Stimulated activated CD4-positive, alpha-beta T cell treated with anti-CD3 and anti-CD28 coated beads, Interleukin-4, amount 100 ng/mL, for 1 hour (primary cell): ENCODE results near the gene NFIA.

Experiments used
- DNase-seq: peaks from one replicate; pipeline ENCODE4 v3.0.0-alpha.2; 2020

The NFIA gene

DNA sequence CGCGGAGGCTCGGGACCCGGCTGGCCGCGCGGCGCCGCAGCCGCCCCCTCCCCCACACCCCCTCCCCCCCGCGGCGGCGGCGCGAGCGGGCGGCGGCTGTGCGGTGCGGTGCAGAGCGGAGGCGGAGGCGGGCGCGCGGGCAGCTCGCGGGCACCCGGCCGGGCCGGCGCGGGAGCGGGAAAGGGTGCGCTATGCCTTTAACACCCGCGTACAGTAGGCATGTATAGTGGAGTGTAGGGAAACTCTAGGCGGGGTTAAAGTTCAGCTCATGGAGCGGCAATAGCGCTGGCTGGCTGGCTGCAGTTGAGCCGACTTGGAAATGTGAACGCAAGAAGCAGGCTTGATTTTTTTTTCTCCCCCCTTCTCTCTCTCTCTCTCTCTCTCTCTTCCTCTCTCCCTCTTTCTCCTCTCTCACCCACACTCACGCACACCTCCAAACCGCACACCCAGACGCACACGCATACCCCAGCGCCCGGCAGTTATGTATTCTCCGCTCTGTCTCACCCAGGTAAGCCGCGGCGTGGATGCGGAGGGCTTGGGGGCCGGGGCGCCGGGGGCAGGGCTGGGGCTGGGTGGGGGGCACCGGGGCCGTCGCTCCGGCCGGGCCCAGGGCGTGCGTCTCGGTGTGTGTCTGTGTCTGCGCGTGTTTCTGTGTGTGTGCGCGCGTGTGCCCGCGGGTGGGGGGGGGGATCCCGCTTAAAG, at the start of gene NFIA:
Gene NFIA, plus strand, starts transcription at position 251 of the 702 bp plus-strand sequence.
- DNase-seq: peak; percentile 23

- DNase-seq: no peak
Measured at GRCh38 chr1:61035880-61036279, 46.5 kb upstream of the NFIA start.

GRCh38 chr1:61042466-61043009, 39.8 kb upstream of the NFIA start:
- no peak for DNase-seq

DNA sequence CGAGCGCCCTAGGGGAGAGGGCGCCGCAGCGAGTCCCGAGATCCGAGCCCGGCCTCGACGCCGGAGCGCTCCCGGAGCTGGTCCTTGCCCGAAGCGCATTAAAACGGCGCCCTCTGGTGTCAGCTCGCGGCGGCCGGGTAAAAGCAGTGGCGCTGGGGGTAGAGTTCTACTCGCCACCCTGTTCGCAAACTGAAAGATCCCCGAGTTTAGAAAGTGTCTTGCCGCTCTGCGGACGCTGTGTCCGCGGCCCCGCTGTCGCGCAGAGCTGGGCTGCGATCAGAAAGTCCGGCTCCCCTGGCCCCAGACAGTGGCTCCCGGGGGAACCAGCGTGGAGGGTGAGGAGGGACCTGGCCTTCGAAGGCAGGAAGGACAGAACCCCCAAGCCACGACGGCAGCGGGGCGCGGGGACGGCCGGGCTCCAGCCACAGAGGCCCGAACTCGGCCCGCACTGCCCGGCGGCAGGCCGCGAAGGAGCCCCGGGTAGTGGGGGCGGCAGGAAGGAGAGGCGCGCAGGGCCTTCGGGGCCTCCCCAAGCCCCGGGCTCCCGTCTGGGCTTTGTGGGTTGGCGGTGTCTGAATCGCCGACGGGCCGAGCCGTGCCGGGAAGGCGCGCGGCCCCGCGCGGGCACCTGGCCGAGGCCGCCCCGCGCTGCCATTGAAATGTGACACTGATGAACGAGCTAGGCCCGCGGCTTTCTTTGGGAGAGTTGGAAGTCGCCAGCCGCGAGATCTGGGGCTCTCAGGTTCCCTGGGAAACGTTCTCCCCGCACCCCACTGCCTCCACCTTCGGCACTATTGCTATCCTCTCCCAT, 39.1 kb upstream of the NFIA start:
- DNase-seq: peak; percentile 88

- DNase-seq: no peak
Measured at GRCh38 chr1:61046434-61046833, 35.9 kb upstream of the NFIA start.

DNA sequence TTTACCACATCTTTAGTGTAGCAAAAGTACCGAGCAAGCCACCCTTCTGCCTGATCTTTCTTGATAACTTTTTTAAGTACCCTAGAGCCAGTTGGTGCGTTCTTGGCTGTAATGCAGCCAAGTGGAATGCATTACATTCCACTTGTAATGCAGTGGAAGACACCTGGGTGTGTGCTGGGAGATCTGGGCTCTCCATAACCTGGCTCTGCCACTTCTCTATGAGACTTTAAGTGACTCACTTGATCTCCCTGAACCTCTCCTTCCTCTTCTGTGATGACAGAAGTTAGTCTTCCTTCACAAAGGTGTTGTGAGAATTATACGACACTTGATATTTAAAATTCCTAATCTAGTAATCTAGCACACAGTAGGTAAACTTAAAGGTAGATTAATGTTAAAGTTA, 35.3 kb upstream of the NFIA start:
- no peak for DNase-seq

- DNase-seq: peak; percentile 90
Measured at GRCh38 chr1:61049850-61050540, 32.4 kb upstream of the NFIA start.

GRCh38 chr1:61050541-61051442, 31.6 kb upstream of the NFIA start:
- no peak for DNase-seq

DNA sequence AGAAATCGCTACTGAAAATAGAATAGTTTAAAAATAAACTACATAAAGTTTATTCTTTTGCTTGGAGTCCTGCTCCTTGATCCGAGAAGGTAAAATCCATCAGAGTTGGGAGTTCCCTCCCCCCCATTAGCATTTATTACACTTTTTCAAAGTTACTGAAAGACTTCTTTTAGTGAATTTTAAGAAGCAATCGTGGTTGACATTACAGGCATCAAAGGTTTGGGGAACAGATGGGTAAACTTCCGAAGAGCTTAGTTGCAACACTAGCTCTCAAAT, 31.0 kb upstream of the NFIA start:
- no peak for DNase-seq

DNA sequence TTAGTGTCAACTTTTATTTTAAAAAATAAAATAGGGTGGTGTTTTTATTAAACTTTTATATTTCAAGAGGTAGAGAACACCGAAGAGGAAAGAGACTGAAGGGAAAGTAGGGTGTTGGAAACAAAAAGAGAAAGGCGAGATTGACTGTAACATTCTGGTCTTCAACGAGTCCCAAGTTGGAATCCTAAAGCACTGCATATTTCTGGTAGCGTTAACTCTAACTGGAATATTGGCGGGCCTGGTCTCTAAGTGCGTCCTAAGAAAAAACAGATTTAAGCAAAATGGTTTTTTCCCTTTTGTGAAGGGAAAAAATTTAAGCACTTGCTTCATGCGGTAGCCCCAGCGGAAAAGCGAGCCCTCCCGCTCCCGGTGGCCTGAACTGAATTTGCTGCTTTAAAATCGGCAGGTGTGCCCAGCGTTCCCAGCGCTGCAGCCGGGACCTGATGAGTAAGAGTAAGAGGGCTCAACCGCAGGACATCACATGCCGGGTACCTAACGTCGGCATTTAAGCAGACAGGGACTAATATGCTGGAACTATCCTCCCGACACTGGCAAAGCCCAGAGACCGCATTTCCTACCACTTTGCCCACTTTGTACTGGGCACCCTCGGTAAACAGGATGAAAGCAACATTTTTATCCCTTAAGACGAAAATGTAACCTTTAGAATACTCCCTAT, 30.5 kb upstream of the NFIA start:
- no peak for DNase-seq

DNA sequence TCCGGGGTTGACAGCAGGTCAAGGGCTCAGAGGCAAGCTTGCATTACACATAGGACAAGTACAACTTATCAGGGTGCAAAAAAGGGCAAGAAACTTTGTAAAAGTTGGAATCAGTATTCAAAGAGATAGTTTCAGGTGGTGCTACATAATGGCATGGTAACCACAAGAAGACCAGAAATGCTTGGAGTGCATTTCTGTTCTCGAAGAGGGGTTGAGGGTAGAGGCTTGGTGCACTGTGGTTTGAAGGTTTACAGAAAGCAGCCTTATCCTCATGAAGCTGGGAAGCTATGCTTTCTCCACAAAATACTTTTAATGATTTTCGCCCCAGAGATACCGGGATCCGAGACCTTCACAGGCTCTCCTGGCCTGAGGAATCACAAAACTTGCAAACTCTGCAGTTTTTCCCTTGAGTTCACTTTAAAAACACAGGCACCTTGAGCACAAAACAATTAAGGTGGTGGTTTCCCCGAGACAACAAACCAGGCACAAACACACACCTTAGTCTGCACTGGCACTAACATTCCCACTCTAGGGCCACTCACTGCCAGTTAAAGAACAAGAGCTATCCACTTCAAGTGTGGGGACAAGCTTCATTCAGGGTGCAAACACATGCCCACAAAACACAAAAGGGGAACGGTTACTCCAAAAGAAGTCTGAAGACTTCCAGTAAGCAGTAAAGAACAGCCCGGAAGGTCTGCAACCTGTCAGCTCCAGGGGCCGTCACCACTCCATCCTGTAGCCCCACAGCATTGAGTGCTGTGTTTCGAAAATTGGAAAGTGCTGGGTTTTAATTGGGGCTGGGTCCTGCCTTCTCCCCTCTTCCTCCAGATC, 29.8 kb upstream of the NFIA start:
- DNase-seq: no peak

- no peak for DNase-seq
Measured at GRCh38 chr1:61053226-61053711, 29.1 kb upstream of the NFIA start.

DNA sequence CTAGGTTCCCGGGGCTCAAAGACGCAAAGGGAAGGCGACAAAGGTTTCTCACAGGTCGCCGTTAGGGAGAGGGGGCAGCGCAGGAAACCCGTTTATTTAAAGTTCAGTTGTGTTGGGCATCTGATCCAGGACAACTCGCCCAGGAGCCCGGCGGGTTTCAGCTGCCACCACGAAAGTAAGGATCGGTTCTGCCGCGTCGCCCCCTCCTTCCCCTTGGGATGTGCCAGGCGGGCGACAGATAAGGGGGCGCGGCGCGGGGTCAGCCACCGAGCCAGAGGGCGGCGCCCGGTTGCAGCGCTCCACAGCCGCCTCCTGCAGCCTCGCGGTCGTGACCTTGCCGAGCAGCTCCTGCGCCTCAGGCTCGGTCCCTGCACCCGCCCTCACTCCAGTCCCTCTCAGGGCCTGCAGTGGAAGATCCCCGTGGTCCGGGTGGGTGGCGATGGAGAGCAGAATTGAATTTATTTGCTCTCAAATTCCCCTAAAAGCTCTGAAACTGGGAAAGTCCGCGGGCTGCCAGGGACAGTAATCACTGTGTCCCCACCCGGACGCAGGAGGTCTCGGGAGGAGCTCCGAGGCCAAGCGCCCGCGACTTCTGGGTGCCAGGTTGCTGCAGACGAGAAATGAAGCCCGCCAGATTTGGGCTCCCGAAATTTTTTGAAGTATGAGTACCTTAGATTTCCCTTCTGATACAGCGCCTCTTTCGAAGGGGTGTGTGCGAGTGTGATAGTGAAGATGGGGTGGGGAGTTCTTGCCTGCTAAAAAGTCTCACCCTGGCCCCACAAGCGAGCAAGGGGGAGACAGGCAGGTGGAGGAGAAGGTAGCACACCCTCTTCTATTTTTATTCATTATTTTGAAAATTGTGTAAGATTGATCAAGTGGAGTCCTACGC, 28.4 kb upstream of the NFIA start:
- DNase-seq: no peak

DNA sequence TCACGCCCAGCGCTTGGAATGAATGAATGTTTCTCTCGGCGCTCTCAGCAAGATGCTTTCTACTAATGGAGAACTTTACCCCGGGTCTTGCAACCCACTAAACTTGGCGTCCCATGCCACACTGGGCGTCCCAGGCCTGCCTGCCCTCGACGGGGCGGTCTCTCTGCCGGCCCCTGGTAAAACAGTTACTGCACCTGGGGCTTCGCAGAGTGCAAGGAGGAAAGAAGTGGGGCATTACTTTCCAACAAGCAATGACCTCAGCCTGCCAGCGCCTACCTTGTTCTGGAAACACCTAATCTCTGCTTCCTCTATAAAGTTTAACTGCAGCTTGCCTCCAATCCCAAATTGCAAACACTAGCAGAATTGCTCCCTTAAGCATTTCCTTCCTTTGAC, 27.8 kb upstream of the NFIA start:
- no peak for DNase-seq

DNA sequence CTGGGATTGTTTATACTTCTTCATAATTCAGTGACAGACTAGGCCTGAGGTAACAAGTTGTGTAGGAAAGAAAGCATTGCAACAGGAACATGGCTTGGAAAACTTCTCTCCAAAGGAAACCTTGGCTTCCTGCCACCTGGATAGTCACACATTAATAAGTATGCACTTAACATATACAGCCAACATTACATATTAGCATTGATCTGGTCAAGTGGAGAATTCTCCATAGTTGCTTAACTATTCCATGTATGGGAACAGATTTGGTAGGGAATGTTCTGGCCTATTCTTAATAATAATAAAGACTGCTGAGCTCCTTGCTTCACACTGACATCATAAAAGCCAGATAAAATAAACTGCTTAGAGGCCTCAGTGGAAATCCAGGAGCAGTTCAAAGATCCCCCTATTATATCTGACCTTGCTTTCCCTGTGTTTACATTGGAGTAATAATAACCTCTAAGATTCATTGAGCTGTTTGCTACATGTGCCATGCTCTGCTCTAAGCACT, 27.2 kb upstream of the NFIA start:
- DNase-seq: no peak

GRCh38 chr1:61056196-61056572, 26.2 kb upstream of the NFIA start:
- DNase-seq: no peak

DNA sequence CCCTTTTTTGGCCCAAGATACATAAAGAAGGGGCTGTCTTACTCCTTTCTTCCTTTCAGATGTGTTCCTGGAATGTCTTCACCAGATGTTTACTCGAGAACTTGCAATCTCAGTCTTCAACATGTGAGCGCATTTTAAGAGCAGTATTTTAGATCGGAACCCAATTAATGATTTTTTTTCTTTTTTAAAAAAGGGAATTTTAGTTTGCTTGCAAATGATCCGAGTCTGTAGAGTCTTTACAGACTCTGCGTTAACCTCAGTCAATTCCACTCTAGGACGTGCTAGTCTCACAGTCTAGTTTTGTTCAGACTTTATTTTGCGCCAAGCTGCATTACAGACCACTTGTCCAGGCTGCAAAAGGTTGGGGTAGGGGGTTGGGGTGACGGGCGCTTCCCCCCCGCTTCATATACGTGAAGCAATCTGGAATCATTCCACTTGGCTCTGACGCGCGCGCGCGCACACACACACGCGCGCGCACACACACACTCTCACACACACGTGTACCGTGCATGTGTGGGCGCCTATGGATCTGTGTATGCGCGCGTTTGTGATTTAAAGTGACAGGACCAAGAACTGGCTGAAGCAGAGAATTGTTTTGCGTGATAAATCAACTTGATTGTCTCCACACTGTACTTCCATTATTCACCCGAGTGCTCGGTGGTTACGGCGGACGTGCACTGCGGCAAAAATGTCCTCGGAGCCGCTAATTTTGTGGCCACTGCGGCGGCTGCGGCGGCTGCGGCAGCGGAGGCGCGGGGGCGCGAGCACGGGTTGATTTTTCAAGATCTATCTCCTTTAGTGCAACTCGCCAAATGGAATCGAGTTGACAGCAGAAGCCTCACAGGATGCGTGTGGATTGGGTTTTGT, 25.6 kb upstream of the NFIA start:
- peak; percentile 41 for DNase-seq

DNA sequence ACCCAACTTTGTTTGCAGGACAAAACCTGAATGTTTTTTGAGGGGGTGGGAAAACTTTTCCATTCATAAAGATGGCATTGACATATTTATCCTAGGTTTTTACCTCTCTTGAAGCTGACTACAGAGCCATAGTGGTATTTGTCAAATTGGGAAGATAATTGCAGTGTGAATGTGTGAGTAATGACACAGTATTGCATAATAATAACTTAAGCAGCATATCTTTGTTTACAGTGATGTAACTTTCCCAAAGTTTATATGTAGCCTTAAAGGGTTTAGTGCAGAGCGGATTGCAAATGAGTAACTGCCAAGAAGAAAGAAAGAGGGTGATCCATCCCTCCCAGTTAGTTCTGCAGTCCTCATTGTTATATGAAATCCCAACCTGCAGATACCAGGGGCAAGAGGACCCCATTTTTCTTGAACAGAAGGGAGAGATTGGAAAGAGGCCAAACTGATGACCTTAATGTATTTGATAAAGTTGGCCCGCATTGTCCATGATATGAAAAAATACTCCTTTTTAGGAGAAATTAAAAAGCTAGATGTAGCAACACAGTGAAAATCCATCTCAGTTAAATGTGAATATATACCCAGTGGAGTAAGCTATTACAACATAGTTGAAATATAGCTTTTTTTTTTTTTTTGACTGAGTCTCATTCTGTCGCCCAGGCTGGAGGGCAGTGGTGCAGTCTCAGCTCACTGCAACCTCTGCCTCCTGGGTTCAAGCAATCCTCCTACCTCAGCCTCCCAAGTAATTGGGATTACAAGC, 23.7 kb upstream of the NFIA start:
- DNase-seq: no peak
